Mucosa of stomach (tissue), 1 donor: Measurements from ENCODE around the gene C17orf100.

Experiments
- H3K27me3 ChIP-seq: one replicate; pipeline ENCODE4 v1.7.0; 2013; ENCODE audit warnings: mild to moderate bottlenecking, low read length; ENCODE audit not compliant: control insufficient read depth, insufficient read depth
- H3K36me3 ChIP-seq: one replicate; pipeline ENCODE4 v1.7.0; 2013; ENCODE audit warnings: low read length; ENCODE audit not compliant: control insufficient read depth, insufficient read depth
- H3K4me1 ChIP-seq: one replicate; pipeline ENCODE4 v1.7.0; 2013; ENCODE audit warnings: mild to moderate bottlenecking, low read length; ENCODE audit not compliant: control insufficient read depth, insufficient read depth
- H3K4me3 ChIP-seq: one replicate; pipeline ENCODE4 v1.7.0; 2013; ENCODE audit warnings: low read length
- H3K9ac ChIP-seq: one replicate; pipeline ENCODE4 v1.7.0; 2013; ENCODE audit warnings: mild to moderate bottlenecking, low read length, moderate library complexity
- H3K9me3 ChIP-seq: one replicate; pipeline ENCODE4 v1.7.0; 2013; ENCODE audit warnings: mild to moderate bottlenecking, low read length, moderate library complexity; ENCODE audit not compliant: control insufficient read depth
- donor health status: Pancreatic carcinoma.

Gene C17orf100

DNA sequence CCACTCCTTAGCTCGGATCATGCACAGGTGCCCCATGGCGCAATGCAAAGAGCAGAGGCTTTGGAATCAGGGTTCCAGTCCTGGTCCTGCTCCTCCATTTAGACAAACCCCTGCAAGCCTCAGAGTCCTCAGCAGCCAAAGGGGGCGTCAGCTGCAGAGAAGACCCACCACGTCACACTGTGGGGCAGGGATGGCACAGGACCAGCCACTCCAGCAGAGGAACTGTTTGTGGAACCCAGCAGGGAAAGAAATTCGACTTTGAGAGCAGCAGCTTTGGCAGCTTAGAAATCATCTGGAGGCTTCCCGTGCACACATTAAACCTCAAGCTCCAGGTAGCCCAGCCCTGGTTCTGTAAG, 25.2 kb downstream of the C17orf100 start:
- Histone ChIP-seq H3K36me3 (no peaks in the 10 kb centered on the region), H3K4me3 (no peak overlapping the region), H3K4me1 (peaks cover 12% of the 10 kb centered on the region), H3K9me3 (no peaks in the 10 kb centered on the region), H3K9ac (no peak overlapping the region), H3K27me3 (peaks cover 6% of the 10 kb centered on the region)

DNA sequence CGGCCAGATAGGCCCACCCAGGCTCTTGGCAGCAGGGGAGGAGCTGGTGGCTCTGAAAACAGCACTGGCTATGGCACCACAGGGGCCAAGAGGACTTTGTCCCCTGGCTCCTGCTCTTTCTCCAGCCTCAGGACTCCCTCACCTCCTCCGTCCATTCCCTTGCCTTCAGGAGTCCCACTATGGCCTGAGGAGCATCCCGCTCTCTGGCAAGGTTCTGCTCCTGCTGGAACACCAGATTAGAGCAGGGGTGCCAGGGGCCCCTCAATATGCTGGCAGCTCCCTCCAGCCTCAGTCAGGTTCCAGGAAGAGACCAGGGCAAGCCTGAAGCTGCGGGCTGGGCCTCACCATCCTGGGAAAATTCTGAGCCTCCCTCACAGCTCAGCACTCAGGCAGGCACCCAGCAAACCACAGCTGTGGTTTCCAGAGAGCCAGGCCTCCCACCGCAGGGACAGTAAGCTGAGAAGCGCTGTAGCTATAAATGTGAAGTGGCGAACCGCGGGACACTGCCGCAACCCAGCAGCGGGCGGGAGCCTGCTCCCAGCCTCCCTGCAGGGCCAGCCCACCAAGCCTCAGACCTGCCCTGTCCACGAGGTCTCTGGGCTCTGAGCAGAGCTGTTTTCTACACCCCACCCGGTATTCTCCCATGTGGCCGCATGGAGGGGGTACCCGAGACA, 25.7 kb downstream of the C17orf100 start:
- Histone ChIP-seq H3K4me1 (peaks cover 12% of the 10 kb centered on the region), H3K9me3 (no peaks in the 10 kb centered on the region), H3K36me3 (no peaks in the 10 kb centered on the region), H3K27me3 (peaks cover 6% of the 10 kb centered on the region), H3K9ac (no peak overlapping the region), H3K4me3 (no peak overlapping the region)

DNA sequence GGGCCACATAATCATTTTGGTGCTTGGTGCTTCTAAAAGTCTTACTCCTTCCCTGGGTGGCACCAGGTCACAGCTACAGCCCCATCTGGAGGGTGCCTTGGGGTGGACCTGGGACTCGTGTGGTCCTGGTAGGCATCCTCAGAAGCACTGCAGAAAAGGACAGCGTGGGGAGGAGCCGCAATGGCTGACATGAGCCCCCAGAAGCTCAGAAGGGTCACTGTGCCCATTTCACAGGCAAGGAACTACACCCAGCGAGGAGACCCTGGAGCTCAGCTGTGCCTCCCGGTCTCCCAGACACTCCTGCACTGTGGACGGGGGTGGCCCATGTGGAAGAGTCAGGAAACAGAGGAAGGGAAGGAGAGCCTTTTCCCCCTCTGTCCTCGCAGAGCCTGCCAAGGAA, 26.4 kb downstream of the C17orf100 start:
- Histone ChIP-seq H3K9ac (no peak overlapping the region), H3K4me1 (peaks cover 13% of the 10 kb centered on the region), H3K27me3 (peaks cover 6% of the 10 kb centered on the region), H3K4me3 (no peak overlapping the region), H3K9me3 (no peaks in the 10 kb centered on the region), H3K36me3 (no peaks in the 10 kb centered on the region)

DNA sequence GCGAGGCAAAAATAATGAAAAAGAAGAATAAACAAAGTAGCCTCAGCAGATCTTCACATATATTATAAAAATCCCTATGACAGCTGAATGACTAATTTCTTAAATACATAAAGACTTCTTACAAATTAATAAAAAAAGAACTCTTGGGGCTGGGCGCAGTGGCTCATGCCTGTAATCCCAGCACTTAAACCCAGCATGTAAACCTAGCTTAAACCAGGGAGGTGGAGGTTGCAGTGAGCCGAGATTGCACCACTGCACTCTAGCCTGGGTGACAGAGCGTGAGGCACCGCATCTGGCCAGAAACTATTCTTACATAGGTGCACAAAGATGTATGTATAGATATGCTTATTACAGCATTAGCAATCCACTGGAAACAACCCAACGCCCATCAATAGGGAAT, 27.7 kb downstream of the C17orf100 start:
- Histone ChIP-seq H3K9me3 (no peaks in the 10 kb centered on the region), H3K27me3 (peaks cover 6% of the 10 kb centered on the region), H3K4me3 (no peak overlapping the region), H3K36me3 (no peaks in the 10 kb centered on the region), H3K4me1 (peaks cover 24% of the 10 kb centered on the region), H3K9ac (no peak overlapping the region)

DNA sequence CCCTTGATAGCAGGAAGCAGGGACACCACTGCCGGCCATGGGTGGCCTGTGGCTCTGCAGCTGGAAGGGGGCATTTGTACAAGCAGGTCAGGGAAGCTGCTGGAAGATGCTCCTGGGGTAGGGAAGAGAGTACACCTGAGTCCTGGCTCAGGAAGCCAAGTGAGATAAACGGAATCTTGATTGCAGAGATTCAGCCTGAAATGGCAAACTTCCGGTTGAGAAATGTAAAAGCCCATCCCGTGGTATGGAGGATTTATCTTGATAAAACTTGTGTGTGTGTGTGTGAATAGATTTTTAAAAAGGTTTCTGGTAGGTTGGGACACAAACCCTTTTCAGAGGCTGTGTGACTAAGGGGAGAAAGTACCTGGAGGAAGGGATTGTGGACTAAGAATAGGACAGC, 29.6 kb downstream of the C17orf100 start:
- Histone ChIP-seq H3K9ac (no peak overlapping the region), H3K27me3 (peaks cover 6% of the 10 kb centered on the region), H3K4me3 (no peak overlapping the region), H3K4me1 (peaks cover 24% of the 10 kb centered on the region), H3K36me3 (no peaks in the 10 kb centered on the region), H3K9me3 (no peaks in the 10 kb centered on the region)

DNA sequence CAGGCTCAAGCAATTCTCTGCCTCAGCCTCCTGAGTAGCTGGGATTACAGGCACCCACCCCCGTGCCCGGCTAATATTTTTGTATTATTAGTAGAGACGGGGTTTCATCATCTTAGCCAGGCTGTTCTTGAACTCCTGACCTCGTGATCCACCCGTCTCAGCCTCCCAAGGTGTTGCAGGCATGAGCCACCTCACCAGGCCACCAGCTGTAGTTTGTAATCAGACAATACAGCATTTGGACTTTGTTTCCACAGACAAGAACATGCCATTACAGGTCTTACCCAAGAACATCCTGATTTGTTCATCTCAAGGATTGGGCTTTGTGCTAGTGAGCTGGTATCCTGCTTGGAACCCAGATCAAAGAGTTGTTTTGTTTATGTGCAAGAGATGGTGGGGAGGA, 30.1 kb downstream of the C17orf100 start:
- Histone ChIP-seq H3K9ac (no peak overlapping the region), H3K36me3 (no peaks in the 10 kb centered on the region), H3K4me1 (peaks cover 20% of the 10 kb centered on the region), H3K27me3 (peaks cover 5% of the 10 kb centered on the region), H3K9me3 (no peaks in the 10 kb centered on the region), H3K4me3 (no peak overlapping the region)

DNA sequence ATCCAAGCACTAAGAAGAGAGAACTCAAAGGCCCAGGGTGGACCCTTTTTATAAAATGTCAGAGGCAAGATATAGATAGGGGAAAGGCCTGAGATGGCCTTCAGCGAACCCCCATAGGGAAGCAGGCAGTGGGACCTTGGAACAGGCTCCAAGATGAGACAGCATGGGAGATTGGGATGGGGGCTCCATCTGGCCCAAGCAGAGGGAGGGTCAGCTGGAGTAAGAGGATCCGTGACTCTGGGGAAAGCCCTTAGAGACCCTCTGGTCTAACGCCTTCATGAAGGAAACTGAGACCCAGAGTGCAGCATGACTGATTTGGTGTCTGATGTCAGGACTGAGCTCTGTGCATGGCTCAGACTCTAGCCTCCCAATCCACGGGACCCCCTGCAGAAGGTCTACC, 30.8 kb downstream of the C17orf100 start:
- H3K27me3 ChIP-seq, result no peaks in the 10 kb centered on the region
- no peaks in the 10 kb centered on the region for H3K36me3 ChIP-seq
- H3K9ac ChIP-seq, result no peak overlapping the region
- H3K9me3 ChIP-seq, result no peaks in the 10 kb centered on the region
- peaks cover 13% of the 10 kb centered on the region for H3K4me1 ChIP-seq
- H3K4me3 ChIP-seq, result no peak overlapping the region

DNA sequence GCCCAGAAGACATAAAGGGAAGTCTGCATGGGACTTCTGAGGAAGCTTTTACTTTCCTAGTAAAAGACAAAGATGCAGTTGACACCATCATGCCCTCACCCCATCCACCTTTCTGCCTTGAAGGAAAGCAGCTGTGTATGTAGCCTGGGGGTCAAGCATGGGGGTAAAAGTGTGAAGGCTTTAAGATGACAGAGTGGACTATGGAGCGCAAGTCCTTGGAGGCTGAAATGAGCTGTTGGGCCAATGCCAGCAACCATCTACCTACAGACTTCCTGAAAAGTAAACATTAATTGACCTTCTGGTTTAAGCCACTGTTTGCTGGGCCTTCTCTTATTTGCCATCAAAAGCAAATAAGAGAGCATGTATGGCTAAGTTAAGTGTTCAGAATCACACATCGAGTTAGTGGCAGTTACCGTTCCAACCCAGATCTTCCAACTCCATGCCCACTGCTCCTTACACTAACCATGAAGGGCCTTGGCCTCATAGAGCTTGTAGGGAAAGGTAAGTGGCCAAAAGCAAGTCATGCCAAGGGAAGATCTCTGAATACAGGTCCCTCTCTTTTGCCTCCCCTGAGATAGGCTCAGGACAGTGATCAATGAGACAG, 31.6 kb downstream of the C17orf100 start:
- peaks cover 12% of the 10 kb centered on the region for H3K4me1 ChIP-seq
- H3K36me3 ChIP-seq, result no peaks in the 10 kb centered on the region
- H3K9ac ChIP-seq, result no peak overlapping the region
- H3K27me3 ChIP-seq, result no peaks in the 10 kb centered on the region
- no peak overlapping the region for H3K4me3 ChIP-seq
- H3K9me3 ChIP-seq, result no peaks in the 10 kb centered on the region

DNA sequence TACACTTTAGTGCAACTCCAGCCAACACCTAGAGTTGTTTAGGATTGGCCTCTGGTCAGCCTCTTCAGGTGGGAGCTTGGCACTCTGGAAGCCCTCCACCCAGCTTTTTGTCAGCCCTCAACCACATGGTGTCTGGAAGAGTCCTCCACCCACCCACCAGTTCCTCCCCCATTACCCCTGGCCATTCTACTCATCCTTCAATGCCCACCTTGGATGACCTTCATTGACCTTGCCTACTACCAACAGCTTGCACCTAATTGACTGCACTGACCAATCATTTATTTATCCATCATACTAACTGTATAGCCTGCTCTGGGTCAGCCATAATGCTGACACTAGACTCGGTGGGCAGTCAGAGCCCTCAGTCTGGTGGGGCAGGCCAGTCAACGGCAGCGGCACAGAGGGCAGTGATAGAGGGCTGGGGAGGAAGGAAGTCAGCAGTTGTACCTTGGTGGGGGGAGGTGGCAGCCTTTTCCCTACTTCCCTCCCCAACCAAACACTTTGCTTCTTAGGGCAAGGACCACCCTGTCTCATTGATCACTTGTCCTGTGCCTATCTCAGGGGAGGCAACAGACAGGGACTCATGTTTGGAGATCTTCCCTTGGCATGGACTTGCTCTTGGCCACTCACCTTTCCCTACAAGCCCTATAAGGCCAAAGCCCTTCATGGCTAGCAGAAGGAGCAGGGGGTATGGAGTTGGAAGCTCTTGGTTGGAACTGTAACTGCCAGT, 32.3 kb downstream of the C17orf100 start:
- Histone ChIP-seq H3K4me3 (no peak overlapping the region), H3K9ac (no peak overlapping the region), H3K9me3 (no peaks in the 10 kb centered on the region), H3K4me1 (peaks cover 12% of the 10 kb centered on the region), H3K27me3 (no peaks in the 10 kb centered on the region), H3K36me3 (no peaks in the 10 kb centered on the region)

DNA sequence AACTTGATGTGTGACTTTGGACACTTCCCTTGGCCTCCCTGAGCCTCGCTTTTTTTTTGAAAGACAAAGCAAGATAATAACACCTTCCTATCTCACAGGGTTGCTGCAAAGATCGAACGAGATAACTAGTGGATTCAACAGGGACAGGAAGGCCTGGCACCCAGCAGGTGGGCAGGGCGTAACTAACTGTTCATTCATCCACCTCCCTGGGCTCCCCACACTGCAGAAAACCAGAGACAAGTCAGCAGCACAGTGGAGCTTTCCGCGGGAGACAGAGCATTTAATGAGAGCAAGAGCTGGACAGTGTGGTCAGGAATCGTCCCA, 32.9 kb downstream of the C17orf100 start:
- H3K36me3 ChIP-seq, result no peaks in the 10 kb centered on the region
- no peak overlapping the region for H3K4me3 ChIP-seq
- no peak overlapping the region for H3K9ac ChIP-seq
- H3K4me1 ChIP-seq, result peaks cover 12% of the 10 kb centered on the region
- no peaks in the 10 kb centered on the region for H3K27me3 ChIP-seq
- no peaks in the 10 kb centered on the region for H3K9me3 ChIP-seq

DNA sequence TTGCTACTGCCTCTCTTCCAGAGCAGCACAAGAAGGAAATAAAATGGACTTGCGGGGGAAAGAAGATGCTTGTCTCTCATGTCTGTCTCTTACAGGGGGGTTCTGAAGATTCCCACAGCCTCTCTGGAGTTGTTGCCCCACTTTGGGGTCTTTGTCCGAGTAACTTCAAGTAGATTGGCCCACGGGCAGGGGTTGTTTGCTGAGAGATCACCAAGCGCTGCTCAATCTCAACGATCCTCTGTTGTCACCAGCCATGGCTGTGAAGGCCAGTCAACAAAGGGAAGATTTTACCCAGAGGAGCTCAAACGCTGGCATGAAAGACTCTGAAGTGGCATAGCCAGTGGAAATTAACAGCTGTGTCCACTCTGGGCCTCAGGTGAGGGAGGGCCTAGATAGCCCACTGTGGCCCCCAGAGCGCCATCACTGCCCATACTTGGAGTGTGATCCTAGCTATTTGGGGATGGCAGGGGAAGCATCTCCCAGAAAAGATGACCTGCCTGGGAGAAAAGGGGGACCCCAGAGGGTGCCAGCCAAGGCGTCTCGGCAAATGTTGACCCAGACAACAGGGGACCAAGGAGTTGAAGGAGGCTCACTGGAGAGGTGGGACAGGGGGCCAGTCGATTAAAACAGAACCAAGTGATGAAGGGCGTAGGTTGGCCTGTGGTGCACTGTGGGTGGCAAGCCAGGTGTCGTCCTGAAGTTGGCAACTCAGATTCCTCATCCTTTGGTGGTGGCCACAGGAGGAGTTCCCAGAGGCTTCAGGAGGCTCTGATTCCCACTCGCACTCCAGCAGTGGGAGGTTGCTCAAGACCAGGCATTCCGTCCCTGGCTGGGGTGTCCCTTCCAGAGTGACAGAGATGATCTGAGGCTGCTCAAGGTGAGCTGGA, 33.6 kb downstream of the C17orf100 start:
- Histone ChIP-seq H3K27me3 (no peaks in the 10 kb centered on the region), H3K9ac (no peak overlapping the region), H3K9me3 (no peaks in the 10 kb centered on the region), H3K4me3 (no peak overlapping the region), H3K4me1 (peaks cover 12% of the 10 kb centered on the region), H3K36me3 (no peaks in the 10 kb centered on the region)

DNA sequence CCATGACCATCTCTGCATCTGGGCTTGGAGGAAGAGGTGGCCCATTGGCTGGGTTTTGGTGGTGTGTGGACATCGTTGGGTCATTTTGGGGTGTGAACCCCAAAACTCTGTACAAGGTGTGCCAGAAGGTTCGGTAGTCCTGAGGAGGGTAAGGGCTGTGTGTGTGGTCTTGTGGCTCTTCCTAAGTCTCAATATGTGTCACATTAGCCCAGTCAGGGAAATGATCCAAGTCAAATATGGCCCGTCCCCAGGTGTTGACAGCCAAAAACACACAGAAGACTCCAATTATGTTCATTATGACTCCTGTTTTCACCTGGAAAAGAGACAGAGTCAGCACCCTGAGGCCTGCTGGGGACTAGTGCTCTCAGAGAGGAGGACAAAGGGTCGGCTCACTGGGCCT, 34.5 kb downstream of the C17orf100 start:
- Histone ChIP-seq H3K4me1 (peaks cover 12% of the 10 kb centered on the region), H3K4me3 (no peak overlapping the region), H3K36me3 (no peaks in the 10 kb centered on the region), H3K9me3 (no peaks in the 10 kb centered on the region), H3K9ac (no peak overlapping the region), H3K27me3 (no peaks in the 10 kb centered on the region)
